Measurements from ENCODE around the gene RGS5. TPM values are rescaled to one million over a fixed set of nuclear protein-coding genes. Genes with fewer than 3 reads are reported as not detected.

RGS5 gene
- total and polyA plus RNA-seq, 5 donors from 2014 or later = 1.8 to 4.1 (median 2.4) TPM

- H3K27ac Mint-ChIP-seq = no peak overlapping the region
- H3K4me1 Mint-ChIP-seq = no peaks in the 10 kb centered on the region
- H3K4me3 Mint-ChIP-seq = no peak overlapping the region
- Histone ChIP-seq H3K4me1 (ENCODE audit: control insufficient read depth, insufficient read depth, low read length, poor library complexity, severe bottlenecking) (no peaks in the 10 kb centered on the region), H3K27me3 (ENCODE audit: control insufficient read depth, insufficient read depth, low read length) (no peaks in the 10 kb centered on the region), H3K4me3 (ENCODE audit: low read depth, low read length) (no peak overlapping the region), H3K27ac (ENCODE audit: insufficient read depth, low read length, poor library complexity, severe bottlenecking) (no peak overlapping the region), H3K9me3 (ENCODE audit: control insufficient read depth in 2 of 2, low read length in 2 of 2) (no peaks in the 10 kb centered on the region), H3K36me3 (ENCODE audit: control insufficient read depth, insufficient read depth, low read length) (no peaks in the 10 kb centered on the region)
- ATAC-seq (ENCODE audit: low read depth in 2 of 2) = no peak
- H3K36me3 Mint-ChIP-seq = no peaks in the 10 kb centered on the region
- no peak for DNase-seq
- peaks cover 0 to 1% (median 0%) of the 10 kb centered on the region in 7 donors for H3K9me3 Mint-ChIP-seq
- peaks cover 10% of the 10 kb centered on the region for H3K27me3 Mint-ChIP-seq
Measured at GRCh38 chr1:163094182-163094581, 108.5 kb downstream of the RGS5 start.

- H3K4me3 ChIP-seq (ENCODE audit: low read depth, low read length) = no peak overlapping the region
- H3K36me3 ChIP-seq (ENCODE audit: control insufficient read depth, insufficient read depth, low read length) = no peaks in the 10 kb centered on the region
- Mint-ChIP-seq H3K4me1 (no peaks in the 10 kb centered on the region), H3K36me3 (no peaks in the 10 kb centered on the region), H3K4me3 (no peak overlapping the region), H3K27ac (no peak overlapping the region), H3K27me3 (peaks cover 10% of the 10 kb centered on the region), H3K9me3 (peaks cover 0 to 3% (median 0%) of the 10 kb centered on the region in 7 donors)
- no peaks in the 10 kb centered on the region for H3K4me1 ChIP-seq (ENCODE audit: control insufficient read depth, insufficient read depth, low read length, poor library complexity, severe bottlenecking)
- no peak for ATAC-seq (ENCODE audit: low read depth in 2 of 2)
- H3K9me3 ChIP-seq (ENCODE audit: control insufficient read depth in 2 of 2, low read length in 2 of 2) = no peaks in the 10 kb centered on the region
- DNase-seq = no peak
- H3K27me3 ChIP-seq (ENCODE audit: control insufficient read depth, insufficient read depth, low read length) = no peaks in the 10 kb centered on the region
- H3K27ac ChIP-seq (ENCODE audit: insufficient read depth, low read length, poor library complexity, severe bottlenecking) = no peak overlapping the region
Measured at GRCh38 chr1:163093579-163093978, 109.1 kb downstream of the RGS5 start.

- Histone ChIP-seq H3K9me3 (ENCODE audit: control insufficient read depth in 2 of 2, low read length in 2 of 2) (no peaks in the 10 kb centered on the region), H3K27ac (ENCODE audit: insufficient read depth, low read length, poor library complexity, severe bottlenecking) (no peak overlapping the region), H3K27me3 (ENCODE audit: control insufficient read depth, insufficient read depth, low read length) (no peaks in the 10 kb centered on the region), H3K36me3 (ENCODE audit: control insufficient read depth, insufficient read depth, low read length) (no peaks in the 10 kb centered on the region), H3K4me1 (ENCODE audit: control insufficient read depth, insufficient read depth, low read length, poor library complexity, severe bottlenecking) (no peaks in the 10 kb centered on the region), H3K4me3 (ENCODE audit: low read depth, low read length) (no peak overlapping the region)
- H3K9me3 Mint-ChIP-seq = peaks cover 0 to 3% (median 0%) of the 10 kb centered on the region in 7 donors
- no peaks in the 10 kb centered on the region for H3K36me3 Mint-ChIP-seq
- no peak overlapping the region for H3K27ac Mint-ChIP-seq
- DNase-seq (no peak), ATAC-seq (ENCODE audit: low read depth in 2 of 2) (no peak)
- H3K27me3 Mint-ChIP-seq = peaks cover 10% of the 10 kb centered on the region
- no peak overlapping the region for H3K4me3 Mint-ChIP-seq
- no peaks in the 10 kb centered on the region for H3K4me1 Mint-ChIP-seq
Measured at GRCh38 chr1:163093169-163093568, 109.5 kb downstream of the RGS5 start.

Other genes starting within 250 kb of the RGS5 start
- not detected for gene RGS4, start 133.6 kb downstream of the RGS5 start, total RNA-seq
- gene RGS4, start 133.6 kb downstream of the RGS5 start, polyA plus RNA-seq = not detected
- 1.5 TPM for gene NUF2, start 119.0 kb upstream of the RGS5 start, total RNA-seq
- 1 to 10 TPM in 3 of 4 donors, under 1 TPM in 1; 0.94 to 3.8 (median 2.0) TPM for gene NUF2, start 119.0 kb upstream of the RGS5 start, polyA plus RNA-seq